Eye (tissue), 1 donor: ENCODE results near the gene PPP1R7.

ENCODE experiments used
- DNase-seq: peaks from one replicate; pipeline ENCODE4 v3.0.0-alpha.2; 2015

Gene PPP1R7

GRCh38 chr2:241121008-241121407 is 29.3 kb upstream of the PPP1R7 start:
- DNase-seq = no peak

- DNase-seq = no peak
Measured at GRCh38 chr2:241122376-241123002, 27.8 kb upstream of the PPP1R7 start.

GRCh38 chr2:241123816-241124536 is 26.3 kb upstream of the PPP1R7 start:
- DNase-seq = no peak

- no peak for DNase-seq
Measured at GRCh38 chr2:241125626-241126025, 24.6 kb upstream of the PPP1R7 start.

- no peak for DNase-seq
Measured at GRCh38 chr2:241126201-241126611, 24.1 kb upstream of the PPP1R7 start.

GRCh38 chr2:241126771-241127202 is 23.5 kb upstream of the PPP1R7 start:
- DNase-seq = no peak

- DNase-seq = no peak
Measured at GRCh38 chr2:241128266-241128665, 22.0 kb upstream of the PPP1R7 start.

GRCh38 chr2:241129086-241129871 is 21.0 kb upstream of the PPP1R7 start:
- no peak for DNase-seq

GRCh38 chr2:241130316-241130715 is 20.0 kb upstream of the PPP1R7 start:
- no peak for DNase-seq

- no peak for DNase-seq
Measured at GRCh38 chr2:241131531-241131930, 18.7 kb upstream of the PPP1R7 start.

- DNase-seq = no peak
Measured at GRCh38 chr2:241132538-241133435, 17.5 kb upstream of the PPP1R7 start.

- no peak for DNase-seq
Measured at GRCh38 chr2:241133436-241133820, 16.8 kb upstream of the PPP1R7 start.

- no peak for DNase-seq
Measured at GRCh38 chr2:241134711-241135110, 15.6 kb upstream of the PPP1R7 start.

GRCh38 chr2:241135737-241136136 is 14.5 kb upstream of the PPP1R7 start:
- DNase-seq = no peak

GRCh38 chr2:241136191-241136590 is 14.1 kb upstream of the PPP1R7 start:
- no peak for DNase-seq

- no peak for DNase-seq
Measured at GRCh38 chr2:241136661-241137260, 13.5 kb upstream of the PPP1R7 start.

GRCh38 chr2:241137276-241138190 is 12.7 kb upstream of the PPP1R7 start:
- DNase-seq = no peak

- no peak for DNase-seq
Measured at GRCh38 chr2:241138471-241138870, 11.8 kb upstream of the PPP1R7 start.

- DNase-seq = no peak
Measured at GRCh38 chr2:241139531-241140444, 10.5 kb upstream of the PPP1R7 start.

- DNase-seq = no peak
Measured at GRCh38 chr2:241140445-241140840, 9.8 kb upstream of the PPP1R7 start.
